Measurements from ENCODE around the gene OR5C1.
"Not testable (repeated sequence)": the region's sequence is repeated elsewhere in the genome, so short reads cannot be mapped to it uniquely, and the experiment has no call there.

OR5C1 gene

GRCh38 chr9:122837266-122837850 lies 48.6 kb downstream of the OR5C1 start:
- H3K27me3 ChIP-seq (replicated peaks), result no peaks in the 10 kb centered on the region
- in situ Hi-C loops (cut with HindIII; ENCODE audit: low pct_ligation_motif_present, low sequenced_read_pairs), result no loop called here
- H3K36me3 ChIP-seq (replicated peaks), result no peaks in the 10 kb centered on the region
- no peak overlapping the region for H3K4me3 ChIP-seq (ENCODE audit: low read depth, low read length)
- no peak for DNase-seq
- TF ChIP-seq CTCF (IDR thresholded peaks at IDR 0.05; ENCODE audit: low read depth, low read length, missing control alignments), result no peak
- H3K27ac ChIP-seq, result no peak overlapping the region

- H3K36me3 ChIP-seq (replicated peaks); H3K27me3 ChIP-seq (replicated peaks); DNase-seq; H3K27ac ChIP-seq; in situ Hi-C loops (cut with HindIII; ENCODE audit: low pct_ligation_motif_present, low sequenced_read_pairs); H3K4me3 ChIP-seq (ENCODE audit: low read depth, low read length): not testable (repeated sequence)
Measured at GRCh38 chr9:122838441-122838840, 49.7 kb downstream of the OR5C1 start.
